ENCODE measurements around the gene CDC42BPB. TPM values are rescaled to one million over a fixed set of nuclear protein-coding genes. Genes with fewer than 3 reads are reported as not detected.

CDC42BPB gene
- total and polyA plus RNA-seq, 2 of the 4 experiments (the other 2 are of a cell fraction), result 49.1 to 81.4 TPM

DNA sequence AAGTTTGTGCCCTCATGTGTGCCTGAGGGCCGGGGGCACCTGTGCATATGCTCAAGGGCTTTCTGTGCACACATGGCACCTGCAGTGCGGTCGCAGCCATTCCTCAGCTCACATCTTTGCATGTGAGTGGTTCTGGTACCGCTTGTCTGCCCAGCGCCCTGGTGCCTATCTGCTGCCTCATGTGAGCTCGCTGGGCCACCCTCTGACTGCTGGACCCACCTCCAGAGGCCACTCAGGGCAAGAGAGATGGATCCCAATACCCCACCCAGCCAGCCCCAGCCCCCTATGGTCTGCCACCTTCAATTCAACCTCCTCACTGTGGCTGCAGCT, 140.3 kb downstream of the CDC42BPB start:
- in situ Hi-C loops (cut with MboI; ENCODE audit: low sequenced_read_pairs) (loop anchor here (10.0 kb wide), 2 partner anchors 142 to 222 kb away; partner anchors contain the start of gene TRAF3), intact Hi-C loops (cut with micrococcal nuclease) (loop anchor here (1.0 to 10.0 kb wide), 4 partner anchors 223 to 479 kb away; partner anchors contain the start of gene RCOR1)
- BruUV-seq (replicated peaks), result no TSS peak

More for the DNA sequence above, 140.3 kb downstream of the CDC42BPB start:
- Histone ChIP-seq H3K4me3 (ENCODE audit: insufficient read depth, low read depth, low read length) (no peak overlapping the region), H3K23ac (ENCODE audit: low read depth, low read length) (no peak overlapping the region), H3K4me2 (ENCODE audit: low read depth, low read length) (no peak overlapping the region), H3K9me1 (ENCODE audit: insufficient read depth, low read length) (0 out of 2 replicates have a peak, but pooled peaks cover 2% of the 10 kb centered on the region), H3K18ac (ENCODE audit: low read depth, low read length) (no peak overlapping the region), H3K9me3 (ENCODE audit: control insufficient read depth, insufficient read depth, low read length) (peaks cover under 1% of the 10 kb centered on the region; the same call in 1 of the 2 replicates), H3K9ac (ENCODE audit: low read depth, low read length) (no peak overlapping the region), H3K36me3 (ENCODE audit: control insufficient read depth, insufficient read depth, low read length) (no peaks in the 10 kb centered on the region), H3K79me1 (ENCODE audit: low read depth in 1 of 2, low read length in 2 of 2) (no peaks in the 10 kb centered on the region), H2BK120ac (ENCODE audit: low read depth, low read length) (no peak overlapping the region), H3K4me1 (ENCODE audit: control insufficient read depth, insufficient read depth, low read length) (no peaks in the 10 kb centered on the region), H4K8ac (ENCODE audit: low read depth in 2 of 2, low read length in 2 of 2) (no peak overlapping the region), H2BK5ac (ENCODE audit: low read depth, low read length, poor library complexity, severe bottlenecking) (no peak overlapping the region), H3K56ac (ENCODE audit: extremely low read depth, insufficient read depth, low read length) (no peak overlapping the region), H4K5ac (ENCODE audit: low read depth, low read length) (no peak overlapping the region), H4K91ac (ENCODE audit: insufficient read depth, low read depth, low read length) (no peak overlapping the region), H3K27ac (ENCODE audit: insufficient read depth, low read length) (no peak overlapping the region), H2AK5ac (ENCODE audit: low read depth, low read length) (no peak overlapping the region), H4K20me1 (ENCODE audit: insufficient read depth, low read length) (no peaks in the 10 kb centered on the region; the same call in 1 of the 2 replicates), H3K27me3 (ENCODE audit: control insufficient read depth, insufficient read depth, low read length) (peaks cover 3% of the 10 kb centered on the region), H2AK9ac (replicated peaks; ENCODE audit: low read depth, low read length, poor library complexity) (no peak overlapping the region), H2BK20ac (ENCODE audit: low read depth, low read length) (no peak overlapping the region), H3K4ac (ENCODE audit: low read depth, low read length) (no peak overlapping the region), H3K14ac (replicated peaks; ENCODE audit: low read depth, low read length) (no peak overlapping the region), H2AFZ (replicated peaks; ENCODE audit: low read length, poor library complexity) (no peak overlapping the region), H2BK15ac (ENCODE audit: low read depth, low read length) (no peak overlapping the region)
- POLR2A ChIA-PET (ENCODE audit: unreplicated experiment), result no interaction called here
- TF ChIP-seq MAFK (IDR thresholded peaks at IDR 0.05; ENCODE audit: low read depth, low read length) (no peak), RFX5 (IDR thresholded peaks at IDR 0.05; ENCODE audit: low read depth, low read length) (no peak), POLR2A (IDR thresholded peaks at IDR 0.05; ENCODE audit: low read depth, low read length) (no peak), CHD1 (IDR thresholded peaks at IDR 0.05; ENCODE audit: low read depth, low read length) (no peak), CEBPB (IDR thresholded peaks at IDR 0.05; ENCODE audit: low read depth, low read length) (no peak), RCOR1 (IDR thresholded peaks at IDR 0.05; ENCODE audit: insufficient replicate concordance, low read length) (no peak)
- TF ChIP-seq, protein P1, sequence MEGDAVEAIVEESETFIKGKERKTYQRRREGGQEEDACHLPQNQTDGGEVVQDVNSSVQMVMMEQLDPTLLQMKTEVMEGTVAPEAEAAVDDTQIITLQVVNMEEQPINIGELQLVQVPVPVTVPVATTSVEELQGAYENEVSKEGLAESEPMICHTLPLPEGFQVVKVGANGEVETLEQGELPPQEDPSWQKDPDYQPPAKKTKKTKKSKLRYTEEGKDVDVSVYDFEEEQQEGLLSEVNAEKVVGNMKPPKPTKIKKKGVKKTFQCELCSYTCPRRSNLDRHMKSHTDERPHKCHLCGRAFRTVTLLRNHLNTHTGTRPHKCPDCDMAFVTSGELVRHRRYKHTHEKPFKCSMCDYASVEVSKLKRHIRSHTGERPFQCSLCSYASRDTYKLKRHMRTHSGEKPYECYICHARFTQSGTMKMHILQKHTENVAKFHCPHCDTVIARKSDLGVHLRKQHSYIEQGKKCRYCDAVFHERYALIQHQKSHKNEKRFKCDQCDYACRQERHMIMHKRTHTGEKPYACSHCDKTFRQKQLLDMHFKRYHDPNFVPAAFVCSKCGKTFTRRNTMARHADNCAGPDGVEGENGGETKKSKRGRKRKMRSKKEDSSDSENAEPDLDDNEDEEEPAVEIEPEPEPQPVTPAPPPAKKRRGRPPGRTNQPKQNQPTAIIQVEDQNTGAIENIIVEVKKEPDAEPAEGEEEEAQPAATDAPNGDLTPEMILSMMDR (conservative IDR thresholded peaks at IDR 0.05; ENCODE audit: low read depth, low read length), result no peak
- no peak for ATAC-seq (ENCODE audit: low read depth)
- CTCF ChIA-PET, result no interaction called here
- dilution Hi-C loops (cut with HindIII; ENCODE audit: low sequenced_read_pairs, unreplicated experiment), result no loop called here
- 88% methylated on average over 3 of the region's 6 CpGs; no CpG with 5 or more reads in 1 of the 2 experiments for WGBS, 2 experiments (ENCODE audit: extremely low coverage in 2 of 2, insufficient read length in 1 of 2)
- no peak for DNase-seq
